ENCODE data around the gene WASL. TPM values are rescaled to one million over a fixed set of nuclear protein-coding genes. Genes with fewer than 3 reads are reported as not detected.

WASL gene
- total RNA-seq, 1 donor from 2014 or later: 34.2 TPM

- Mint-ChIP-seq H3K27me3 (ENCODE audit: low read depth) (no peaks in the 10 kb centered on the region), H3K4me3 (ENCODE audit: unreplicated experiment) (no peak overlapping the region), H3K27ac (ENCODE audit: unreplicated experiment) (no peak overlapping the region), H3K4me1 (ENCODE audit: low read depth) (peaks cover 10% of the 10 kb centered on the region), H3K9me3 (ENCODE audit: low read depth) (no peaks in the 10 kb centered on the region), H3K36me3 (ENCODE audit: low read depth) (no peaks in the 10 kb centered on the region)
- no peak for TF ChIP-seq CTCF (IDR thresholded peaks at IDR 0.05)
- no peak for DNase-seq (ENCODE audit: low spot score)
Measured at GRCh38 chr7:123632808-123633207, 116.0 kb downstream of the WASL start.

Other genes with a start within 250 kb of the WASL start
- 0.36 to 1.2 TPM (median 0.37 TPM) in 3 replicates for gene IQUB, start 214.4 kb downstream of the WASL start, total RNA-seq
- gene NDUFA5, start 191.2 kb downstream of the WASL start, total RNA-seq: 46.4 to 78.1 TPM (median 52.3 TPM) in 3 replicates
- not detected in 3 replicates for gene ASB15, start 147.2 kb downstream of the WASL start, total RNA-seq
- gene LMOD2, start 93.1 kb downstream of the WASL start, total RNA-seq: not detected in 3 replicates
- gene HYAL4, start 96.2 kb upstream of the WASL start, total RNA-seq: not detected in 3 replicates
- not detected in 3 replicates for gene SPAM1, start 176.2 kb upstream of the WASL start, total RNA-seq